Stimulated activated CD4-positive, alpha-beta T cell treated with anti-CD3 and anti-CD28 coated beads, Interleukin-4, amount 100 ng/mL, for 1 hour (primary cell): ENCODE measurements around the gene RMRP.
A peak's percentile ranks its signal among the peaks of the same experiment; 100 is the strongest.
"Not testable (repeated sequence)": the region's sequence is repeated elsewhere in the genome, so short reads cannot be mapped to it uniquely, and the experiment has no call there.

Source experiments
- DNase-seq: peaks from one replicate; pipeline ENCODE4 v3.0.0-alpha.2; 2020

The RMRP gene

GRCh38 chr9:35640431-35640830 lies 17.4 kb downstream of the RMRP start:
- not testable (repeated sequence) for DNase-seq

- DNase-seq, result no peak
These were observed 18.2 kb downstream of the RMRP start for GRCh38 chr9:35639631-35640030.

GRCh38 chr9:35639225-35639624 lies 18.6 kb downstream of the RMRP start:
- not testable (repeated sequence) for DNase-seq

GRCh38 chr9:35638751-35639150 lies 19.1 kb downstream of the RMRP start:
- not testable (repeated sequence) for DNase-seq

GRCh38 chr9:35637427-35637955 lies 20.3 kb downstream of the RMRP start:
- not testable (repeated sequence) for DNase-seq

GRCh38 chr9:35636877-35637246 lies 21.0 kb downstream of the RMRP start:
- not testable (repeated sequence) for DNase-seq

GRCh38 chr9:35636135-35636876 lies 21.5 kb downstream of the RMRP start:
- DNase-seq, result no peak

GRCh38 chr9:35635730-35636129 lies 22.1 kb downstream of the RMRP start:
- no peak for DNase-seq

GRCh38 chr9:35629597-35629996 lies 28.2 kb downstream of the RMRP start:
- no peak for DNase-seq

GRCh38 chr9:35628389-35628991 lies 29.3 kb downstream of the RMRP start:
- no peak for DNase-seq

- DNase-seq, result no peak
These were observed 30.2 kb downstream of the RMRP start for GRCh38 chr9:35627575-35627974.

GRCh38 chr9:35619800-35620158 lies 38.0 kb downstream of the RMRP start:
- no peak for DNase-seq

GRCh38 chr9:35618854-35619799 lies 38.7 kb downstream of the RMRP start:
- DNase-seq, result no peak

GRCh38 chr9:35618325-35618727 lies 39.5 kb downstream of the RMRP start, which contains the start of gene CD72:
Gene CD72 (minus strand): TSS chr9:35618413. CDS start chr9:35618303, 110 bp downstream.
- DNase-seq, result no peak

GRCh38 chr9:35617548-35617947 lies 40.3 kb downstream of the RMRP start:
- DNase-seq, result no peak

GRCh38 chr9:35616681-35617459 lies 40.9 kb downstream of the RMRP start:
- peak; percentile 54 for DNase-seq

GRCh38 chr9:35615981-35616680 lies 41.7 kb downstream of the RMRP start:
- DNase-seq, result no peak

GRCh38 chr9:35612843-35613242 lies 45.0 kb downstream of the RMRP start:
- no peak for DNase-seq

- not testable (repeated sequence) for DNase-seq
These were observed 45.8 kb downstream of the RMRP start for GRCh38 chr9:35612066-35612465.

- peak; percentile 60 for DNase-seq
These were observed 46.5 kb downstream of the RMRP start for GRCh38 chr9:35611230-35611797.

- DNase-seq, result no peak
These were observed 48.0 kb downstream of the RMRP start for GRCh38 chr9:35609820-35610163.
